SK-N-SH treated with all-trans-retinoic acid at 6 μM for 48 hours (cell line): Measurements from ENCODE around the gene CLDN5.

Source experiments
- ARNTL ChIP-seq: fragments of 450-650 bp; formaldehyde crosslinking; IDR thresholded peaks from 2 replicates; pipeline ENCODE4 v1.5.0; 2020; ENCODE audit warnings: low read depth, mild to moderate bottlenecking, moderate library complexity, borderline replicate concordance
- ESRRG ChIP-seq: fragments of 250-450 bp; sonication (Bioruptor Pico); IDR thresholded peaks from 2 replicates; pipeline ENCODE4 v1.6.1; 2021; ENCODE audit warnings: mild to moderate bottlenecking
- GLIS3 ChIP-seq: fragments of 250-450 bp; sonication (Bioruptor Pico); IDR thresholded peaks from 2 replicates; pipeline ENCODE4 v1.5.0; 2020; ENCODE audit warnings: mild to moderate bottlenecking, moderate library complexity
- PPARA ChIP-seq: fragments of 250-450 bp; sonication (Bioruptor Pico); IDR thresholded peaks from 2 replicates; pipeline ENCODE4 v1.5.0; 2020; ENCODE audit warnings: mild to moderate bottlenecking, borderline replicate concordance
- RARB ChIP-seq: fragments of 250-450 bp; sonication (Bioruptor Pico); IDR thresholded peaks from 2 replicates; pipeline ENCODE4 v1.8.0; 2021; ENCODE audit warnings: mild to moderate bottlenecking, moderate library complexity
- TCF4 ChIP-seq: fragments of 250-450 bp; sonication (Bioruptor Pico); IDR thresholded peaks from 2 replicates; pipeline ENCODE4 v1.8.0; 2021; ENCODE audit warnings: mild to moderate bottlenecking, moderate library complexity, borderline replicate concordance
- ZC3H10 ChIP-seq: fragments of 250-450 bp; sonication (Bioruptor Pico); IDR thresholded peaks from 2 replicates; pipeline ENCODE4 v1.5.1; 2021; ENCODE audit warnings: mild to moderate bottlenecking, moderate library complexity
- ZFP30 ChIP-seq: fragments of 450-650 bp; formaldehyde crosslinking; IDR thresholded peaks from 2 replicates; pipeline ENCODE4 v1.5.0; 2022; ENCODE audit warnings: mild to moderate bottlenecking, moderate library complexity
- ZNF565 ChIP-seq: fragments of 450-650 bp; formaldehyde crosslinking; conservative IDR thresholded peaks from 2 replicates; pipeline ENCODE4 v1.5.0; 2020; ENCODE audit warnings: low read depth, mild to moderate bottlenecking, moderate library complexity
- ZNF70 ChIP-seq: fragments of 450-650 bp; formaldehyde crosslinking; IDR thresholded peaks from 2 replicates; pipeline ENCODE4 v1.5.0; 2020; ENCODE audit warnings: mild to moderate bottlenecking, moderate library complexity
- TF ChIP-seq, protein P1 (sequence below): fragments of 250-450 bp; sonication (Bioruptor Pico); IDR thresholded peaks from 2 replicates; pipeline ENCODE4 v1.5.1; 2020; ENCODE audit warnings: low read depth, mild to moderate bottlenecking, moderate library complexity
- TF ChIP-seq, protein P2 (sequence below): fragments of 250-450 bp; sonication (Bioruptor Pico); IDR thresholded peaks from 2 replicates; pipeline ENCODE4 v1.5.1; 2021; ENCODE audit warnings: mild to moderate bottlenecking, moderate library complexity
- TF ChIP-seq, protein P3 (sequence below): fragments of 250-450 bp; sonication (Bioruptor Pico); IDR thresholded peaks from 2 replicates; pipeline ENCODE4 v1.5.0; 2020; ENCODE audit warnings: mild to moderate bottlenecking, moderate library complexity

DNA sequence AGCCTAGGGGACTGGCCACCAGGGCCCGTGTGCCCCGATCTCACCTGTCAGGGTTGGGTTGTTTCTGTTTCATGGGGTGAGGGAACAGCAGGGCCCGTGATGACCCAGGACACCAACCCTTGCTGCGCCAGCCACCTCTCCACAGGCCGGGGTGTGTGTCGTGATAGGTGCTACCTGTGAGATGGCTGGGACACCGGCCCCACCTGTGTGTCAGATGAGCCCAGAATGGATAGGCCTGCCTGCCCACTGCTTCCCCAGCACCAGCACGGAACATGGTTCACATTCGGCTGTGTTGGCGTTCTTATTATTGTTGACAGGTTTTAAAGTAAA, 7.1 kb downstream of the CLDN5 start:
- TF ChIP-seq ARNTL (CRISPR knock-in tag), result no peak
- TF ChIP-seq TCF4 (CRISPR knock-in tag), result no peak
- TF ChIP-seq, protein P1, sequence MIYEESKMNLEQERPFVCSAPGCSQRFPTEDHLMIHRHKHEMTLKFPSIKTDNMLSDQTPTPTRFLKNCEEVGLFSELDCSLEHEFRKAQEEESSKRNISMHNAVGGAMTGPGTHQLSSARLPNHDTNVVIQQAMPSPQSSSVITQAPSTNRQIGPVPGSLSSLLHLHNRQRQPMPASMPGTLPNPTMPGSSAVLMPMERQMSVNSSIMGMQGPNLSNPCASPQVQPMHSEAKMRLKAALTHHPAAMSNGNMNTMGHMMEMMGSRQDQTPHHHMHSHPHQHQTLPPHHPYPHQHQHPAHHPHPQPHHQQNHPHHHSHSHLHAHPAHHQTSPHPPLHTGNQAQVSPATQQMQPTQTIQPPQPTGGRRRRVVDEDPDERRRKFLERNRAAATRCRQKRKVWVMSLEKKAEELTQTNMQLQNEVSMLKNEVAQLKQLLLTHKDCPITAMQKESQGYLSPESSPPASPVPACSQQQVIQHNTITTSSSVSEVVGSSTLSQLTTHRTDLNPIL (CRISPR knock-in tag), result no peak
- TF ChIP-seq RARB, result no peak
- TF ChIP-seq ZFP30, result no peak
- TF ChIP-seq, protein P2, sequence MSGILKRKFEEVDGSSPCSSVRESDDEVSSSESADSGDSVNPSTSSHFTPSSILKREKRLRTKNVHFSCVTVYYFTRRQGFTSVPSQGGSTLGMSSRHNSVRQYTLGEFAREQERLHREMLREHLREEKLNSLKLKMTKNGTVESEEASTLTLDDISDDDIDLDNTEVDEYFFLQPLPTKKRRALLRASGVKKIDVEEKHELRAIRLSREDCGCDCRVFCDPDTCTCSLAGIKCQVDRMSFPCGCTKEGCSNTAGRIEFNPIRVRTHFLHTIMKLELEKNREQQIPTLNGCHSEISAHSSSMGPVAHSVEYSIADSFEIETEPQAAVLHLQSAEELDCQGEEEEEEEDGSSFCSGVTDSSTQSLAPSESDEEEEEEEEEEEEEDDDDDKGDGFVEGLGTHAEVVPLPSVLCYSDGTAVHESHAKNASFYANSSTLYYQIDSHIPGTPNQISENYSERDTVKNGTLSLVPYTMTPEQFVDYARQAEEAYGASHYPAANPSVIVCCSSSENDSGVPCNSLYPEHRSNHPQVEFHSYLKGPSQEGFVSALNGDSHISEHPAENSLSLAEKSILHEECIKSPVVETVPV (CRISPR knock-in tag), result no peak
- TF ChIP-seq GLIS3, result no peak
- TF ChIP-seq ESRRG (CRISPR knock-in tag), result no peak
- TF ChIP-seq PPARA (CRISPR knock-in tag), result no peak
- TF ChIP-seq, protein P3, sequence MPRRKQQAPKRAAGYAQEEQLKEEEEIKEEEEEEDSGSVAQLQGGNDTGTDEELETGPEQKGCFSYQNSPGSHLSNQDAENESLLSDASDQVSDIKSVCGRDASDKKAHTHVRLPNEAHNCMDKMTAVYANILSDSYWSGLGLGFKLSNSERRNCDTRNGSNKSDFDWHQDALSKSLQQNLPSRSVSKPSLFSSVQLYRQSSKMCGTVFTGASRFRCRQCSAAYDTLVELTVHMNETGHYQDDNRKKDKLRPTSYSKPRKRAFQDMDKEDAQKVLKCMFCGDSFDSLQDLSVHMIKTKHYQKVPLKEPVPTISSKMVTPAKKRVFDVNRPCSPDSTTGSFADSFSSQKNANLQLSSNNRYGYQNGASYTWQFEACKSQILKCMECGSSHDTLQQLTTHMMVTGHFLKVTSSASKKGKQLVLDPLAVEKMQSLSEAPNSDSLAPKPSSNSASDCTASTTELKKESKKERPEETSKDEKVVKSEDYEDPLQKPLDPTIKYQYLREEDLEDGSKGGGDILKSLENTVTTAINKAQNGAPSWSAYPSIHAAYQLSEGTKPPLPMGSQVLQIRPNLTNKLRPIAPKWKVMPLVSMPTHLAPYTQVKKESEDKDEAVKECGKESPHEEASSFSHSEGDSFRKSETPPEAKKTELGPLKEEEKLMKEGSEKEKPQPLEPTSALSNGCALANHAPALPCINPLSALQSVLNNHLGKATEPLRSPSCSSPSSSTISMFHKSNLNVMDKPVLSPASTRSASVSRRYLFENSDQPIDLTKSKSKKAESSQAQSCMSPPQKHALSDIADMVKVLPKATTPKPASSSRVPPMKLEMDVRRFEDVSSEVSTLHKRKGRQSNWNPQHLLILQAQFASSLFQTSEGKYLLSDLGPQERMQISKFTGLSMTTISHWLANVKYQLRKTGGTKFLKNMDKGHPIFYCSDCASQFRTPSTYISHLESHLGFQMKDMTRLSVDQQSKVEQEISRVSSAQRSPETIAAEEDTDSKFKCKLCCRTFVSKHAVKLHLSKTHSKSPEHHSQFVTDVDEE, result no peak
- no peak for TF ChIP-seq ZNF70 (CRISPR knock-in tag)
- no peak for TF ChIP-seq ZNF565 (CRISPR knock-in tag)
- TF ChIP-seq ZC3H10, result no peak
